HG02885 (cell line): ENCODE results near the gene TEAD2.
A peak's percentile ranks its signal among the peaks of the same experiment; 100 is the strongest.
"Not testable (repeated sequence)": the region's sequence is repeated elsewhere in the genome, so short reads cannot be mapped to it uniquely, and the experiment has no call there.

ENCODE experiments used
- ATAC-seq: cut with Tn5 transposase; IDR thresholded peaks from one replicate; pipeline ENCODE4 v1.9.1; 2021; ENCODE audit warnings: mild to moderate bottlenecking; ENCODE audit not compliant: unreplicated experiment, poor library complexity

Gene TEAD2

GRCh38 chr19:49389406-49389805, 27.2 kb upstream of the TEAD2 start:
- no peak for ATAC-seq

GRCh38 chr19:49387936-49388372, 25.7 kb upstream of the TEAD2 start, which contains the start of gene KASH5:
Gene KASH5 (plus strand): TSS chr19:49388249. CDS start chr19:49390884, 2,635 bp downstream.
- ATAC-seq = no peak

GRCh38 chr19:49383599-49383998, 21.4 kb upstream of the TEAD2 start:
- ATAC-seq = no peak

- no peak for ATAC-seq
Measured at GRCh38 chr19:49382639-49383038, 20.4 kb upstream of the TEAD2 start.

GRCh38 chr19:49380391-49380790, 18.2 kb upstream of the TEAD2 start:
- ATAC-seq = no peak

- no peak for ATAC-seq
Measured at GRCh38 chr19:49378512-49378911, 16.3 kb upstream of the TEAD2 start.

- no peak for ATAC-seq
Measured at GRCh38 chr19:49374665-49375434, 12.6 kb upstream of the TEAD2 start.

GRCh38 chr19:49373174-49373573, 11.0 kb upstream of the TEAD2 start:
- not testable (repeated sequence) for ATAC-seq

GRCh38 chr19:49371184-49371583, 9.0 kb upstream of the TEAD2 start:
- ATAC-seq = no peak

GRCh38 chr19:49368711-49369358, 6.6 kb upstream of the TEAD2 start:
- ATAC-seq = no peak

- no peak for ATAC-seq
Measured at GRCh38 chr19:49366110-49366509, 3.9 kb upstream of the TEAD2 start.

- no peak for ATAC-seq
Measured at GRCh38 chr19:49364083-49364737, 2.0 kb upstream of the TEAD2 start.

GRCh38 chr19:49363268-49364082, 1.3 kb upstream of the TEAD2 start, which contains the start of gene DKKL1:
Gene DKKL1 (plus strand): TSS chr19:49363877. CDS start chr19:49363999, 122 bp downstream.
- ATAC-seq = peak; percentile 74

GRCh38 chr19:49362929-49363267, 682 bp upstream of the TEAD2 start:
- no peak for ATAC-seq

- no peak for ATAC-seq
Measured at GRCh38 chr19:49361438-49362047, 673 bp downstream of the TEAD2 start.

GRCh38 chr19:49359851-49360820, 2.1 kb downstream of the TEAD2 start:
- ATAC-seq = no peak

- ATAC-seq = no peak
Measured at GRCh38 chr19:49357186-49357585, 5.0 kb downstream of the TEAD2 start.

GRCh38 chr19:49356382-49356781, 5.8 kb downstream of the TEAD2 start:
- ATAC-seq = no peak

GRCh38 chr19:49355909-49356353, 6.3 kb downstream of the TEAD2 start:
- no peak for ATAC-seq
